Measurements from ENCODE around the gene CES4A.

The CES4A gene

GRCh38 chr16:67015313-67015731 lies 26.9 kb downstream of the CES4A start:
- H4K12ac ChIP-seq (ENCODE audit: low read depth, low read length): no peak overlapping the region
- H2AFZ ChIP-seq (ENCODE audit: insufficient read depth, low read length, poor library complexity): no peak overlapping the region
- H3K9me3 ChIP-seq (ENCODE audit: insufficient read depth, low read depth, low read length): no peaks in the 10 kb centered on the region
- WGBS (ENCODE audit: extremely low coverage, insufficient coverage, insufficient read length): no CpG with 5 or more reads among the region's 9 CpGs
- H4K8ac ChIP-seq (ENCODE audit: low read depth, low read length): no peak overlapping the region
- no peak overlapping the region for H2BK5ac ChIP-seq (ENCODE audit: low read depth, low read length, poor library complexity)
- H3K23ac ChIP-seq (ENCODE audit: low read length): no peak overlapping the region
- H3K4me2 ChIP-seq (ENCODE audit: low read length): no peak overlapping the region
- peaks cover 13% of the 10 kb centered on the region for H3K27me3 ChIP-seq (ENCODE audit: insufficient read depth, low read length)
- DNase-seq: no peak
- no peak overlapping the region for H3K9ac ChIP-seq (ENCODE audit: low read length)
- H3K36me3 ChIP-seq (ENCODE audit: control insufficient read depth in 1 of 2, insufficient read depth in 2 of 2, low read length in 2 of 2): no peaks in the 10 kb centered on the region
- no peaks in the 10 kb centered on the region for H3K79me2 ChIP-seq (ENCODE audit: control insufficient read depth, insufficient read depth, low read length, poor library complexity)
- H3K14ac ChIP-seq (ENCODE audit: low read length): no peak overlapping the region
- H3K4me3 ChIP-seq (ENCODE audit: low read depth, low read length): no peak overlapping the region
- H3K18ac ChIP-seq (ENCODE audit: low read length): no peak overlapping the region
- H3K27ac ChIP-seq (ENCODE audit: low read depth, low read length): no peak overlapping the region
- H3K4me1 ChIP-seq (ENCODE audit: control insufficient read depth in 1 of 2, insufficient read depth in 2 of 2, low read length in 2 of 2): peaks cover 27 to 29% of the 10 kb centered on the region in 2 experiments
- peak overlapping the region; percentile 47 for H2BK12ac ChIP-seq (ENCODE audit: low read length)
- no peak overlapping the region for H3K4ac ChIP-seq (ENCODE audit: low read depth, low read length)
- no peak overlapping the region for H2AK5ac ChIP-seq (ENCODE audit: low read length)
- H3K79me1 ChIP-seq (ENCODE audit: low read length): peaks cover 10% of the 10 kb centered on the region
- H2BK120ac ChIP-seq (ENCODE audit: insufficient read depth, low read length, poor library complexity): no peak overlapping the region
- H4K91ac ChIP-seq (ENCODE audit: low read depth, low read length): peak overlapping the region; percentile 44

GRCh38 chr16:67016143-67016542 lies 27.8 kb downstream of the CES4A start:
- H4K91ac ChIP-seq (ENCODE audit: low read depth, low read length): peak overlapping the region; percentile 88
- no peak overlapping the region for H2AFZ ChIP-seq (ENCODE audit: insufficient read depth, low read length, poor library complexity)
- no peak overlapping the region for H2BK120ac ChIP-seq (ENCODE audit: insufficient read depth, low read length, poor library complexity)
- no peak overlapping the region for H2BK12ac ChIP-seq (ENCODE audit: low read length)
- H3K27me3 ChIP-seq (ENCODE audit: insufficient read depth, low read length): peaks cover 13% of the 10 kb centered on the region
- H3K79me1 ChIP-seq (ENCODE audit: low read length): peaks cover 10% of the 10 kb centered on the region
- no peaks in the 10 kb centered on the region for H3K9me3 ChIP-seq (ENCODE audit: insufficient read depth, low read depth, low read length)
- H3K14ac ChIP-seq (ENCODE audit: low read length): no peak overlapping the region
- no peak overlapping the region for H2BK5ac ChIP-seq (ENCODE audit: low read depth, low read length, poor library complexity)
- H3K23ac ChIP-seq (ENCODE audit: low read length): no peak overlapping the region
- peak overlapping the region; percentile 50 for H3K27ac ChIP-seq (ENCODE audit: low read depth, low read length)
- no peaks in the 10 kb centered on the region for H3K79me2 ChIP-seq (ENCODE audit: control insufficient read depth, insufficient read depth, low read length, poor library complexity)
- no peak overlapping the region for H4K12ac ChIP-seq (ENCODE audit: low read depth, low read length)
- no peak overlapping the region for H3K4me3 ChIP-seq (ENCODE audit: low read depth, low read length)
- no peak overlapping the region for H3K18ac ChIP-seq (ENCODE audit: low read length)
- DNase-seq: no peak
- H3K9ac ChIP-seq (ENCODE audit: low read length): no peak overlapping the region
- peaks cover 27 to 29% of the 10 kb centered on the region in 2 experiments for H3K4me1 ChIP-seq (ENCODE audit: control insufficient read depth in 1 of 2, insufficient read depth in 2 of 2, low read length in 2 of 2)
- peak overlapping the region; percentile 90 for H2AK5ac ChIP-seq (ENCODE audit: low read length)
- no peak overlapping the region for H4K8ac ChIP-seq (ENCODE audit: low read depth, low read length)
- no peaks in the 10 kb centered on the region for H3K36me3 ChIP-seq (ENCODE audit: control insufficient read depth in 1 of 2, insufficient read depth in 2 of 2, low read length in 2 of 2)
- no peak overlapping the region for H3K4me2 ChIP-seq (ENCODE audit: low read length)
- H3K4ac ChIP-seq (ENCODE audit: low read depth, low read length): no peak overlapping the region

DNA sequence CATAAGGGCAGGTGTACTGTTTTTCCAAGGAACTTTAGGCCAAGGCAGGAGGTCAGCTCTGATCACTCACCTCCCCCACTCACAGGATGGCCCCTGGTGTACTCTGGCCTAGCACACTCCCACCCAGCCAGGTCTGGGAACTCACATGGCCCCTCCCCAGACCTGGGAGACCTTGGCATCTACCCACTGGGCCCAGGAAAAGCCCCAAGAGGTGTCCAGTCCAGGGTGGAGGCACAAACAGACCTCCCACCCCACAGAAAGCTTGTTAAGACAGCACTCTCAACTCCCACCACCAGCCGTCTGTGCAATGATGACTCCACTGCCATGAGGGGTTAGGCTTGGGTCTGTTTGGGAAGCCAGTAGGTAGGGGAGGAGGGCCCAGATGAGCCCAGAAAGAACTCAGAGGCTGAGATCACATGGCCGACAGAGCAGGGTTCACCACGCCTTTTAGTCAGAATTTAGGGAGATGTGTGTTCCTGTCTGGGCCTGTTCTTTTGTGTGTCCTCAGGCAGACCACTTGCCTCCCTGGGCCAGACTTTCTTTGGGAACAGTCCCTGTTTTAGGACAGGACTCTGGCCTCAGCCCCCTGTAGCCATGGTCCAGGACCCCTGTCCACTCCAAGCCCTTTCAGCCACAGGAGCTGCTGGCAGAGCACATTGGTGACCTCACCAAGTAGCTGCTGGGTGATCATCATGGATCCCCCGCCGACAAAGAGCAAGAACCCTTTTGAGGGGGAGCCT lies 28.5 kb downstream of the CES4A start:
- WGBS (ENCODE audit: extremely low coverage, insufficient coverage, insufficient read length): no CpG with 5 or more reads among the region's 5 CpGs
- peaks cover 13% of the 10 kb centered on the region for H3K27me3 ChIP-seq (ENCODE audit: insufficient read depth, low read length)
- peak overlapping the region; percentile 81 for H2BK12ac ChIP-seq (ENCODE audit: low read length)
- no peak overlapping the region for H3K4ac ChIP-seq (ENCODE audit: low read depth, low read length)
- peak overlapping the region; percentile 50 for H3K27ac ChIP-seq (ENCODE audit: low read depth, low read length)
- H4K8ac ChIP-seq (ENCODE audit: low read depth, low read length): peak overlapping the region; percentile 50
- H2BK5ac ChIP-seq (ENCODE audit: low read depth, low read length, poor library complexity): peak overlapping the region; percentile 67
- no peak overlapping the region for H2AFZ ChIP-seq (ENCODE audit: insufficient read depth, low read length, poor library complexity)
- peaks cover 27 to 29% of the 10 kb centered on the region in 2 experiments for H3K4me1 ChIP-seq (ENCODE audit: control insufficient read depth in 1 of 2, insufficient read depth in 2 of 2, low read length in 2 of 2)
- no peaks in the 10 kb centered on the region for H3K36me3 ChIP-seq (ENCODE audit: control insufficient read depth in 1 of 2, insufficient read depth in 2 of 2, low read length in 2 of 2)
- H3K4me3 ChIP-seq (ENCODE audit: low read depth, low read length): no peak overlapping the region
- H3K9ac ChIP-seq (ENCODE audit: low read length): no peak overlapping the region
- H3K23ac ChIP-seq (ENCODE audit: low read length): no peak overlapping the region
- H4K91ac ChIP-seq (ENCODE audit: low read depth, low read length): peak overlapping the region; percentile 88
- no peaks in the 10 kb centered on the region for H3K79me2 ChIP-seq (ENCODE audit: control insufficient read depth, insufficient read depth, low read length, poor library complexity)
- no peak for DNase-seq
- peak overlapping the region; percentile 34 for H3K18ac ChIP-seq (ENCODE audit: low read length)
- peak overlapping the region; percentile 55 for H2BK120ac ChIP-seq (ENCODE audit: insufficient read depth, low read length, poor library complexity)
- peak overlapping the region; percentile 90 for H2AK5ac ChIP-seq (ENCODE audit: low read length)
- no peaks in the 10 kb centered on the region for H3K9me3 ChIP-seq (ENCODE audit: insufficient read depth, low read depth, low read length)
- no peak overlapping the region for H3K4me2 ChIP-seq (ENCODE audit: low read length)
- H3K14ac ChIP-seq (ENCODE audit: low read length): peak overlapping the region; percentile 37
- H3K79me1 ChIP-seq (ENCODE audit: low read length): peaks cover 12% of the 10 kb centered on the region
- peak overlapping the region; percentile 48 for H4K12ac ChIP-seq (ENCODE audit: low read depth, low read length)

GRCh38 chr16:67017421-67017750 lies 29.0 kb downstream of the CES4A start:
- Histone ChIP-seq H3K79me1 (ENCODE audit: low read length) (peaks cover 14% of the 10 kb centered on the region), H3K4me1 (ENCODE audit: control insufficient read depth in 1 of 2, insufficient read depth in 2 of 2, low read length in 2 of 2) (peaks cover 28 to 31% of the 10 kb centered on the region in 2 experiments), H4K12ac (ENCODE audit: low read depth, low read length) (no peak overlapping the region), H3K14ac (ENCODE audit: low read length) (no peak overlapping the region), H2AK5ac (ENCODE audit: low read length) (no peak overlapping the region), H2BK120ac (ENCODE audit: insufficient read depth, low read length, poor library complexity) (no peak overlapping the region), H2BK12ac (ENCODE audit: low read length) (peak overlapping the region; percentile 15), H4K8ac (ENCODE audit: low read depth, low read length) (no peak overlapping the region), H3K9ac (ENCODE audit: low read length) (no peak overlapping the region), H3K27me3 (ENCODE audit: insufficient read depth, low read length) (peaks cover 13% of the 10 kb centered on the region), H3K23ac (ENCODE audit: low read length) (no peak overlapping the region), H3K79me2 (ENCODE audit: control insufficient read depth, insufficient read depth, low read length, poor library complexity) (no peaks in the 10 kb centered on the region), H4K91ac (ENCODE audit: low read depth, low read length) (peak overlapping the region; percentile 88), H3K18ac (ENCODE audit: low read length) (no peak overlapping the region), H3K27ac (ENCODE audit: low read depth, low read length) (no peak overlapping the region), H2AFZ (ENCODE audit: insufficient read depth, low read length, poor library complexity) (no peak overlapping the region), H3K36me3 (ENCODE audit: control insufficient read depth in 1 of 2, insufficient read depth in 2 of 2, low read length in 2 of 2) (no peaks in the 10 kb centered on the region), H3K4me2 (ENCODE audit: low read length) (no peak overlapping the region), H3K4ac (ENCODE audit: low read depth, low read length) (no peak overlapping the region), H3K4me3 (ENCODE audit: low read depth, low read length) (no peak overlapping the region), H2BK5ac (ENCODE audit: low read depth, low read length, poor library complexity) (no peak overlapping the region), H3K9me3 (ENCODE audit: insufficient read depth, low read depth, low read length) (no peaks in the 10 kb centered on the region)
- WGBS (ENCODE audit: extremely low coverage, insufficient coverage, insufficient read length): no CpG with 5 or more reads among the region's 4 CpGs
- no peak for DNase-seq

Measured in trophoblast cell (in vitro differentiated cells and primary cell).